Urinary bladder (tissue), 4 donors: ENCODE measurements around the gene MRTO4. TPM values are rescaled to one million over a fixed set of nuclear protein-coding genes. Genes with fewer than 3 reads are reported as not detected.
"Not testable (repeated sequence)": the region's sequence is repeated elsewhere in the genome, so short reads cannot be mapped to it uniquely, and the experiment has no call there.

ENCODE experiments used
- DNase-seq: peaks from one replicate; pipeline ENCODE4 v3.0.0-alpha.2; 2015; ENCODE audit errors: extremely low spot score
- H3K27ac ChIP-seq: one replicate; pipeline ENCODE4 v1.5.1; 2013; ENCODE audit warnings: low read depth, mild to moderate bottlenecking, moderate library complexity
- H3K36me3 ChIP-seq: one replicate; pipeline ENCODE4 v1.6.1; 2013; ENCODE audit warnings: mild to moderate bottlenecking, moderate library complexity; ENCODE audit not compliant: insufficient read depth
- H3K4me1 ChIP-seq: one replicate; pipeline ENCODE4 v1.6.1; 2013; ENCODE audit warnings: mild to moderate bottlenecking, moderate library complexity; ENCODE audit not compliant: insufficient read depth
- H3K4me3 ChIP-seq: one replicate; pipeline ENCODE4 v1.5.1; 2013; ENCODE audit warnings: low read depth, low read length
- WGBS: extraction: QIAGEN DNeasy Blood & Tissue Kit; methylation state at CpG from one replicate; pipeline ENCODE4 v1.1.7; 2013; 5-methylcytosine and 5-hydroxymethylcytosine counted together
- polyA plus RNA-seq: library from polyadenylated mRNA; stranded (reverse); fragments of 200-250 nt; gene quantifications from one replicate; pipeline ENCODE4 v1.2.3, GENCODE V29; 2013
- small RNA-seq: library from RNA; depleted of rRNA; stranded (forward); fragments of <200 nt; gene quantifications from one replicate; pipeline ENCODE3, GENCODE V24; 2014
- total RNA-seq: library from RNA; depleted of rRNA; stranded (reverse); fragments of >200 nt; gene quantifications from one replicate; pipeline ENCODE4 v1.2.3, GENCODE V29; 2014
- donor health status: healthy with polysubstance abuse.
- donor health status: healthy.

Gene MRTO4
- total and polyA plus RNA-seq, 2 donors, result 13.5 to 22.0 TPM

DNA sequence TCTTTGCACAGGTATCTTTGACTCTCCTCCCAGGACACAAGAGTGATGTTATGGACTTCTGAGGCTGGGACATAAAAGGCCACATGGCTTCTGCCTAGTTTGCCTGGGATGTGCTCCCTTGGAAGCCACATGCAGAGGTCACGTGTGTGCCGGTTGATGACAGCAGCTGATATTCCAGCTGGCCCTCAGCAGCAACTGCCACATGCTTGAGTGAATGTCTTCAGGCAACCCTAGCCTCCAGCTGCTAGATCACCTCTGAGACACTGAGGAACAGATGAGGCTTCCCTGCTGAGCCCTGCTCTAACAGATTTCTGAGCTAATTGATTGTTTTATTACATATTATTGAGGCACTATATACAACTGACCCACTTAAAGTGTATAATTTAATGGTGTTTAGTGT lies 48.6 kb downstream of the MRTO4 start:
- Histone ChIP-seq H3K4me1 (no peaks in the 10 kb centered on the region), H3K4me3 (no peak overlapping the region), H3K27ac (no peak overlapping the region), H3K36me3 (peaks cover 2% of the 10 kb centered on the region)
- DNase-seq, result no peak
- 94% methylated on average over 2 of the region's 2 CpGs for WGBS

DNA sequence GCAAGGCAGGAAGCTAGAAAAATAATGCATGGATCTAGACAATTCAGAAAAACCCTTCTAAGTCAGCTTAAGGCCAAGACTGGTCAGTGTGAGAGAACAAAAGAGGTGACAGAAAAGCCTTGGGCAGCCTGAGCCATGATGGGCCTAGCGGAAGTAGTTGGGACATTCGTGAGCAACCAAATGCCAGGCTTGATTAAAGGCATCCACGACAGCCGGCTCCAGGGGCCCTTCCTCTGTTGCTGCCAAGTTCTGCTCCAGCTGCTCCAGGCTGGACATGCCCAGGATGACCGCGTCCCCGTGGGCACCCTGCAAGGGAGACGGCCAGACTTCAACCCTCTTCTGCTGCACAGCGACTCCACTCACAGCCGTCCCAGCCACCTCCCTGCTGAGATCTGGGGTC lies 52.5 kb downstream of the MRTO4 start:
- not testable (repeated sequence) for H3K4me3 ChIP-seq, H3K27ac ChIP-seq, H3K36me3 ChIP-seq, DNase-seq, H3K4me1 ChIP-seq
- WGBS, result 94% methylated on average over 10 of the region's 10 CpGs

GRCh38 chr1:19305880-19306279 lies 54.3 kb downstream of the MRTO4 start:
- Histone ChIP-seq H3K36me3 (peaks cover 2% of the 10 kb centered on the region), H3K4me3 (no peak overlapping the region), H3K27ac (no peak overlapping the region), H3K4me1 (no peaks in the 10 kb centered on the region)
- DNase-seq, result no peak
- WGBS, result 93% methylated on average over 11 of the region's 11 CpGs

- no peak overlapping the region for H3K4me3 ChIP-seq
- WGBS, result 95% methylated on average over 6 of the region's 6 CpGs
- no peaks in the 10 kb centered on the region for H3K4me1 ChIP-seq
- peaks cover 2% of the 10 kb centered on the region for H3K36me3 ChIP-seq
- DNase-seq, result no peak
- H3K27ac ChIP-seq, result no peak overlapping the region
Measured at GRCh38 chr1:19306941-19307340, 55.3 kb downstream of the MRTO4 start.

DNA sequence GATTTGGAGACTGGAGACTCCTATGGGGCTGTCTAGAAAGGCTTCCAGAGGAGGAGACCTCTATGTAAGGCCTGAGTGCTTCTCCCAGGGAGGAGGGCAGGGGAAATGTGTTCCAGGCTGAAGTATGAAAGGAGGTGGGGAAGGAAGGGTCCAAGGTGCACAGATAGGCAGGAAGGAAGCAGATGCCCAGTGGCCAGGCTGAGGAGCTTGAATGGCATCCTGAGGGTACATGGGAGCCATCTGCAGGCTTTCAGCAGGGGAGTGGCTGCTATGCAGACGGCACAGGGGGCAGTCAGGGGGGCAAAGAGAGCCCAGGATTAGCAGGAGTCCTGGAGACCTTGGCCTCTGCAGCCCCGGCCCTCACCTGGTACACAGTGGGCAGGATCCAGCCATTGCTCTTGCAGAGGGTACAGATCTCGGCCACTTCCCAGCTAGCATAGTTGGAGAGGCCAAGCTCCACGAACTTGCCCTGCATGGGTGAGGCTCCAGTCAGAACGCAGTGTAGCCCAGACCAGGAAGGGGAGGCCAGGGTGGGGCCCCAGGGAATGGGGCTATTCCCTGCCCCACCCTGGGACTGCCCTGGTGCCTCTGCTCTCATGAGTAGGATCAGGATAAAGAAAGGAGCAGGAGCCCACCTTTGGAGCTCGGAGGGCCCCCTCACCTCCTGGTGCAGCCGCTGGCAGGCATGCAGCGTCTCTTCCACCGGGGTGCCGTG lies 56.3 kb downstream of the MRTO4 start:
- peaks cover 2% of the 10 kb centered on the region for H3K36me3 ChIP-seq
- no peak for DNase-seq
- 92% methylated on average over 10 of the region's 10 CpGs for WGBS
- H3K4me1 ChIP-seq, result no peaks in the 10 kb centered on the region
- no peak overlapping the region for H3K4me3 ChIP-seq
- no peak overlapping the region for H3K27ac ChIP-seq

DNA sequence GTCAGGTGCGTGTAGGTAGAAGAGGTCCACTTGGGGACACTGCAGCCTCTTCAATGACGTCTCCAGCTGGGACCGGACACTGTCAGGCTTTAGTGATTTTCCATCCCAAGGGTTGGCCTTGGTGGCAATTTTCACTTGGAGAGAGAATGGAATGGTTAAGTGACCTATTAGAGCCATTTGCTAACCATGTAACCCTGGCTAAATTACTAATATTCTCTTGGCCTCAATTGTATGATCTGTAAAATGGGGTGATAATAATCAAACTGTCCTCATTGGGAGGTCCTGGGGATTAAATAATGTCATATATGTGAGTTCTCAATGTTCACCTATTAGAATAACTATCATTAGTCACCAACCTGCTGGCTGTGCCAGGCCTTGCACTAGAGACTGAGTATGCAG lies 56.9 kb downstream of the MRTO4 start:
- 95% methylated on average over 3 of the region's 3 CpGs for WGBS
- Histone ChIP-seq H3K4me1 (no peaks in the 10 kb centered on the region), H3K4me3 (no peak overlapping the region), H3K36me3 (peaks cover 2% of the 10 kb centered on the region), H3K27ac (no peak overlapping the region)
- no peak for DNase-seq

DNA sequence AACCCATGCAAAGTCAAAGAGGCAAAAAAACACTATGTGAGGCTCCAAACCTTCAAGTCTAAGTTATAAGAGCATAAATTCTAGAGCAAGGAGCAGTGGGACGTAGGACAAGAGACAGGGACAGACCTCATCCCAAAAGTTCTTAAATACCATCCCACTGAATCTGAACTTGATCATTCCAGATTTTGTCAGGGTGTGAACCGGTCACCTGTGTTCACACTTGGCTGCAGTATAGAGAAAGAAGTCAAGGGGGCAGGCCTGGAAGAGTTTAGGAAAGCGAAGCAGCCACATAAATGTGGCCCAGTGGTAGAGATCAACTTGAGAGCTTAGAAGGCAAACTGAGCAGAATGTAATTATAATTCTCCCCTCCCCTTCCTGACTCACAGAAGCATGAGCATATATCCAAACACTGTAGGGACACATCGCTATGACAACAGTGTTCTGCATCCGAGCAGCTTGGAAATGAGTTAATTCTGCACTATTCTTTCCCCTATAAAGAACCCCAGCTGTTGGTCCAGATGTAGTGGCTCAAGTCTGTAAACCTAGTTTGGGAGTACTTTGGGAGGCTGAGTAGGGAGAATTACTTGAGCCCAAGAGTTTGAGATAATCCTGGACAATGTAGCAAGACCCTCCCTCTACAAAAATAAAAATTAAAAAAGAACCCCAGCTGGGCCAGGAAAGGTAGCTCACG lies 57.7 kb downstream of the MRTO4 start:
- WGBS, result 67% methylated on average over 6 of the region's 6 CpGs
- no peak overlapping the region for H3K4me3 ChIP-seq
- DNase-seq, result no peak
- H3K27ac ChIP-seq, result no peak overlapping the region
- peaks cover 2% of the 10 kb centered on the region for H3K36me3 ChIP-seq
- H3K4me1 ChIP-seq, result no peaks in the 10 kb centered on the region

Small RNA genes within 50 kb of the gene (small RNA-seq; reads per million reads assigned to genes)
- not detected for gene RNU6-1099P

Other genes starting within 250 kb of the MRTO4 start
- 118 TPM for gene UBR4, start 41.5 kb upstream of the MRTO4 start, total RNA-seq
- gene UBR4, start 41.5 kb upstream of the MRTO4 start, polyA plus RNA-seq, result 121 TPM
- 37.4 TPM for gene EMC1, start 281 bp upstream of the MRTO4 start, total RNA-seq
- 23.2 TPM for gene EMC1, start 281 bp upstream of the MRTO4 start, polyA plus RNA-seq
- 0.53 TPM for gene AKR7A3, start 37.0 kb downstream of the MRTO4 start, total RNA-seq
- 0.61 TPM for gene AKR7A3, start 37.0 kb downstream of the MRTO4 start, polyA plus RNA-seq
- 45.6 TPM for gene AKR7A2, start 60.3 kb downstream of the MRTO4 start, total RNA-seq
- gene AKR7A2, start 60.3 kb downstream of the MRTO4 start, polyA plus RNA-seq, result 53.1 TPM
- gene SLC66A1, start 60.5 kb downstream of the MRTO4 start, total RNA-seq, result 7.7 TPM
- gene SLC66A1, start 60.5 kb downstream of the MRTO4 start, polyA plus RNA-seq, result 10.3 TPM
- gene CAPZB, start 233.7 kb downstream of the MRTO4 start, total RNA-seq, result 77.1 TPM
- 372 TPM for gene CAPZB, start 233.7 kb downstream of the MRTO4 start, polyA plus RNA-seq